Measurements from ENCODE around the gene TLE3. TPM values are rescaled to one million over a fixed set of nuclear protein-coding genes. Genes with fewer than 3 reads are reported as not detected.

Gene TLE3
- total RNA-seq, 1 experiment from 2014 or later: 98.2 TPM

- Histone ChIP-seq H2AFZ (ENCODE audit: low read length) (no peak overlapping the region), H4K20me1 (ENCODE audit: control insufficient read depth, insufficient read depth, insufficient read length) (no peaks in the 10 kb centered on the region), H3K27ac (ENCODE audit: insufficient read length, low read depth, low read length) (no peak overlapping the region), H3K9me3 (ENCODE audit: control insufficient read depth, low read depth, low read length) (no peaks in the 10 kb centered on the region), H2BK12ac (ENCODE audit: insufficient read length, low read depth, low read length) (no peak overlapping the region), H3K56ac (ENCODE audit: insufficient read length, low read depth, low read length) (no peak overlapping the region), H3K79me2 (ENCODE audit: insufficient read depth, low read length) (no peaks in the 10 kb centered on the region), H3K4me1 (ENCODE audit: insufficient read depth, low read length) (no peaks in the 10 kb centered on the region), H3K79me1 (ENCODE audit: insufficient read depth, low read depth, low read length, poor library complexity, severe bottlenecking) (no peaks in the 10 kb centered on the region), H4K5ac (ENCODE audit: insufficient read length, low read depth, low read length) (no peak overlapping the region), H3K9ac (ENCODE audit: extremely low read depth, insufficient read length, low read length) (no peak overlapping the region), H2BK20ac (ENCODE audit: low read depth, low read length, poor library complexity, severe bottlenecking) (no peak overlapping the region), H2BK5ac (ENCODE audit: insufficient read length, low read length) (no peak overlapping the region), H3T11ph (ENCODE audit: low read length) (no peak overlapping the region), H4K8ac (replicated peaks; ENCODE audit: insufficient read length, low read depth, low read length) (no peak overlapping the region), H3K23ac (ENCODE audit: insufficient read length, low read depth, low read length) (no peak overlapping the region), H3K18ac (ENCODE audit: insufficient read length, low read depth, low read length) (no peak overlapping the region), H3K4ac (ENCODE audit: low read depth, low read length) (no peak overlapping the region), H2BK120ac (ENCODE audit: low read depth, low read length, poor library complexity, severe bottlenecking) (no peak overlapping the region), H3K27me3 (ENCODE audit: insufficient read depth, low read length) (no peaks in the 10 kb centered on the region), H2AK5ac (ENCODE audit: insufficient read length, low read length) (no peak overlapping the region), H4K91ac (ENCODE audit: insufficient read length, low read depth, low read length) (no peak overlapping the region), H3K23me2 (ENCODE audit: insufficient read length, low read depth, low read length, poor library complexity, severe bottlenecking) (no peaks in the 10 kb centered on the region), H3K4me2 (ENCODE audit: insufficient read depth, insufficient read length, low read length) (no peak overlapping the region), H3K14ac (ENCODE audit: insufficient read depth, low read length) (no peak overlapping the region), H2BK15ac (ENCODE audit: low read depth, low read length) (no peak overlapping the region)
- H3K9me3 Mint-ChIP-seq: no peaks in the 10 kb centered on the region
- TF ChIP-seq CTCF (conservative IDR thresholded peaks at IDR 0.05): no peak
- peaks cover 11% of the 10 kb centered on the region for H3K27me3 Mint-ChIP-seq (ENCODE audit: low read depth)
- DNase-seq: no peak
- H3K27ac Mint-ChIP-seq: peak overlapping the region in 1 of 3 experiments; percentile 40; a peak in 1 of 7 replicates
- H3K4me3 Mint-ChIP-seq: no peak overlapping the region
- H3K36me3 Mint-ChIP-seq (ENCODE audit: insufficient read depth in 1 of 3, low read depth in 3 of 3): no peaks in the 10 kb centered on the region
- WGBS (ENCODE audit: extremely low coverage, insufficient read length, low lambda C conversion rate): no CpG with 5 or more reads among the region's 6 CpGs
- peaks cover 7 to 8% of the 10 kb centered on the region in 2 experiments for H3K4me1 Mint-ChIP-seq
Measured at GRCh38 chr15:70133296-70133695, 35.6 kb upstream of the TLE3 start.

All from H9 (cell line).